DMS53 treated with DMSO at 0.1 percent for 48 hours (cell line): ENCODE data around the gene LAMP5.

ENCODE experiments used
- DNase-seq: peaks from one replicate; lab custom pipeline; 2025; ENCODE audit not compliant: unreplicated experiment; lab: John Stamatoyannopoulos, UW

Gene LAMP5

GRCh38 chr20:9499126-9499899, 15.1 kb upstream of the LAMP5 start:
- no peak for DNase-seq

GRCh38 chr20:9500121-9500520, 14.3 kb upstream of the LAMP5 start:
- DNase-seq, result no peak

GRCh38 chr20:9501473-9501872, 12.9 kb upstream of the LAMP5 start:
- DNase-seq, result no peak

- DNase-seq, result no peak
Observed at GRCh38 chr20:9503526-9504245, 10.7 kb upstream of the LAMP5 start.

DNA sequence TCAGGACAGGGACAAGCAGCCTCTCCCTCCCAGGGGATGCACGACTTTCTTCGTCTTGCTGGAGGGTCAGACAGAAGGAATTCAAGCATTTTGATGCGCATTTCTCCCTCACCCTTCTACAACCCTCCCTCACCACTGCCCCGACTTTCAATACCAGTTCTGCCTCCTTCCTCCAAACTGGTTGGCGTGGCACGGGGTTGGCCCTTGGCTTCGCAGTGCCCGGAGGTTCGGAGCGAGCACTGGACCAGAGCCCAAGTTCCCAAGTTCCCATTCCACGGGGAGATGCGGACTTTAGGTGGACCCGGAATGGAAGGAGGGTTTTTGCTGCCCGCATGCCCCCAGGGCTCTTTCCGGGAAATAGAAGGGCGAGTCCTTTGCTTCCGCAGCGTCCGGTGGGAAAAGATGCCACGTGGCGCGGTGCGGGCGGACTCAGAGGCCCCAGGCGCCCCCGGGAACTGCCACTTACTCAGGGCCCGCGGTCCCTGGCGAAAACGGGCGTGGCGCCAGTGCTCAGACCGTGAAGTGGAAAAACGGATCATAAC, 8.0 kb upstream of the LAMP5 start:
- DNase-seq, result no peak

DNA sequence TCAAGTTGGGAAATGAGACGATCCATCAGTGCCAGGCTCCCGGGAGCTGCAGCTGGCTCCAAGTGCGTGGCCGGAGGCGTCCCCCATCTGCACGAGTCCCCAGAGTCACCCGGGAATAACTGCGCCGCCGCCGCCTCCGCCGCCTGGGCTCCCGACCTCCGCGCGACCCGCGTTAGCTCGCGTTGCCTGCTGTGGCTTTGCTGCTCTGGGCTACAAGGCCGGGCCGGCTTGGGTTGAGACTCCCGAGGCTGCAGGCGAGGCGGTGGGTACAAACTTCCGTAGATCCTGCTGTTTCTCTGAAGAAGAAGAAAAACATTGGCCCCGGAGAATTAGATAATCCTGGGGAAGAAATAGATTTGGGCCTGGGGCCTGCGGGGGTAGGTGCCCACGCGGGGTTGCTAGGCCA, 7.4 kb upstream of the LAMP5 start:
- DNase-seq, result no peak

DNA sequence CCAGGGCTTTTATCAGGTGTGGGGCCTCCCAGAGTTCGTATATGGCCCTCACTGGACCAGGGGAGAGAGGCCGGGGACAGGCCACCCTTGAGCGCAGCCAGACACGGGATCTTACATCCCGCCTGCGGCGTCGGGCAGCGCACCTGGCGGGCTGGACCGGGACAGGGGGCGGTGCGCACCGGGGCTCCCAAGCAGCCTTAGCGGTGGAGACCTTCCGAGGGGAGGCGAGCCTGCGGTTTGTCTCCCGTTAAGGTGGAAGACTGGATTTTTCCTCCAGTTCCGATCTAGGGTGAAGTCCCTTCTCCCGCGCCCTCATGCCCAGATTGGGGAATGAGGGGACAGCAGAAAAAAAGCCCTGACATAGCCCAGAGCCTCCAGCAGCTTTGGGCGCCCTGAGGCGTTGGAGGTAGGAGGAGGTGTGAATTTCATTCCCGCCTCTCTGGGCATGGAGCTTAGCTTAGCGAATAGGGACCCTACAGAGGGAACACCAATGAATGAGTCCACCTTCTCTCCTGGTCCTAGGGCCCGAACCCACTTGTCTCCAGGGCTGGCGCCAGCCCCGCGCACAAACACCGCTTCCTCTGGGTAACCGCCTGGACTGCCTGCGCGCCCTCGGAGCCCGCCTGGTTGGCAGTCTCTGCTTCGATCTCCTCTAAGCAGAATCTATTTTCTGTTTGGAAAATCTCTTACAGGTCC, 6.7 kb upstream of the LAMP5 start:
- DNase-seq, result no peak

- DNase-seq, result no peak
Observed at GRCh38 chr20:9508240-9508661, 6.1 kb upstream of the LAMP5 start.

GRCh38 chr20:9508696-9509178, 5.7 kb upstream of the LAMP5 start:
- no peak for DNase-seq

GRCh38 chr20:9509246-9509645, 5.1 kb upstream of the LAMP5 start:
- no peak for DNase-seq

GRCh38 chr20:9510911-9511310, 3.5 kb upstream of the LAMP5 start:
- DNase-seq, result no peak

GRCh38 chr20:9514072-9514460, 324 bp upstream of the LAMP5 start:
- DNase-seq, result no peak

GRCh38 chr20:9515214-9515585, 810 bp downstream of the LAMP5 start:
- DNase-seq, result no peak

- no peak for DNase-seq
Observed at GRCh38 chr20:9515741-9516233, 1.4 kb downstream of the LAMP5 start.

DNA sequence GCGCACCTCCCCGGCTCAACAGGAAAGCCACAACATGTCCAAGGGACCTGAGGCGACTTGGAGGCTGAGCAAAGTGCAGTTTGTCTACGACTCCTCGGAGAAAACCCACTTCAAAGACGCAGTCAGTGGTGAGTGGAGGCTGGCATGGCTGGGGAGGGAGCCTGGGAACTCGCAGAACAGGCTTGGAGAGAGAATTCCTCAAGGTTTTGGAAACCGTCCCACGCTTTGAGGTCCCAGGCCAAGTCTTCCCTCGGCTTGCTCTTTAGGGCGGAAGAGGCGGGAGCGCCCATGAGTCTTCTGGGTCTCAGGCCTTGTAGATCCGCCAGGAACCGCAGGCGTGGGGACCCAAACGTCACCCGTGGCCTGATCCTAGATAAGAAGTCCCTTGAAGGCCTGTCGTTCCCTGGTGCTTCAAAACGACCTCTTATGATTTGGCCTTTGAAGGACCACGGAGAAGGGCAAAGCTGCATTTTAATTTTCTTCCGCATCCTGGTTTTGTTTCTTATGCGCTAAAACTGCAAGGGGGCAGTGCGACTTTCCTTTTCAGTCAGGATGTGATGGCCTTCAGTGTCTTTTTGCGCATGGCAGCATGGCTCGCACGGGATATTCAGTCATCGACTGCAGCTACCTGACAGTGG, 2.0 kb downstream of the LAMP5 start:
- no peak for DNase-seq

DNA sequence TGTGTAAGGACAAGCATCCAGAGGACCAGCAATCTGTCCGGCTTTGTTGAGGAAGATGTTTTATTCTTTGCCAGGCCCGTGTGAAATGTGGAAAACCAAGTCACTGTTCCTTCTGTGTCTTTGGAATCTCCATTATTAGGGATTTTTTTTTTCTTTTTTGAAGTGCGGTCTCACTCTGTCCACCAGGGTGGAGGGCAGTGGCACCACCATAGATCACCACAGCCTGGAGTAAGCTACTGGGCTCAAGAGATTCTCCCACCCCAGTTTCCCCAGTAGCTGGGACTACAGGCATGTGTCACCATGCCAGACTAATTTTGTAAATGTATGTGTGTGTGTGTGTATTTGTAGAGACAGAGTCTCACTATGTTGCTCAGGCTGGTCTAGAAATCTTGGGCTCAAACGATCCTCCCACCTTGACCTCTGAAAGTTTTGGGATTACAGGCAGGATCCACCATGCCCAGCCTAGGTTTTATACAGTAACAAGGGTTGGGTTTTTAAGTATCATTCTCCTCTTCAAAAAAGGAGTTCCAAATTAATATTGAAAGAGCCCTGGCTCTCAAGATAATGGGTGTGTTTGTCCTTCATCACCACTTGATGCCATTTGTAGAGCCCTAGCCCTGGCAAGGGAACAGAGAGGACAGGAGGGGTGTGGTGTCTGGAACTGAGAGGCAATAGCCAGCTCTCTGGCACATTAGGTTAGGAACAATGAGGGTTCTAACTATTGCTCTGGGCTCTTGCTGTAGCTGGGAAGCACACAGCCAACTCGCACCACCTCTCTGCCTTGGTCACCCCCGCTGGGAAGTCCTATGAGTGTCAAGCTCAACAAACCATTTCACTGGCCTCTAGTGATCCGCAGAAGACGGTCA, 3.1 kb downstream of the LAMP5 start:
- no peak for DNase-seq

DNA sequence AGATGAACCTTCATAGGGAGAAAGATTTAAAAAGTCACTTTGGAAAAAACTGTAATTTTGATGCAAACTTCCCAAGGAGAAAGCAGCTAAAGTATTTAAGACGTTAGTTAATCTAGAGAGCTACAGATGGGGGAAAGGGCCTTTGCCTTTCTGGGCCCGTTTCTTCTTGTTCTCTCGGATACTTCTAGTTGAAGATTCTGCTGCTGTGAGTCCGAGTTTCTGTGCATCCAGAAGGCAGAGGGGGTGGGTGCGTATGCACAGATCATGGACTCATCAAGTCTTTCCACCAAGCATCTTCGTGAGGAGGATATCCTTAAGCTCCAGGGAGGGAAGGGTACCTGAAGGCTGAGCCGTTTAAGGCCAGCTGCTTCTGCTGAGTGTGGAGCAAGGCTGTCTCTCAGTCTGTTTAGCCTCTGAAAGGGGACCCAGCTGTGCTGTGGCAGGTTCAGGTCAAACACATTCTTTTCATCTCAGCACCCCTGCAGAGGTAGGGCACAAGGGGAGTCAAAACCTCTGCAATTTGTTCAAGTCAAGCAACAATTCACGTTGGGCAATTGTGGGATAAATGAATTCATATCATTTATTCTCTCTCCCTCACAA, 4.3 kb downstream of the LAMP5 start:
- no peak for DNase-seq

DNA sequence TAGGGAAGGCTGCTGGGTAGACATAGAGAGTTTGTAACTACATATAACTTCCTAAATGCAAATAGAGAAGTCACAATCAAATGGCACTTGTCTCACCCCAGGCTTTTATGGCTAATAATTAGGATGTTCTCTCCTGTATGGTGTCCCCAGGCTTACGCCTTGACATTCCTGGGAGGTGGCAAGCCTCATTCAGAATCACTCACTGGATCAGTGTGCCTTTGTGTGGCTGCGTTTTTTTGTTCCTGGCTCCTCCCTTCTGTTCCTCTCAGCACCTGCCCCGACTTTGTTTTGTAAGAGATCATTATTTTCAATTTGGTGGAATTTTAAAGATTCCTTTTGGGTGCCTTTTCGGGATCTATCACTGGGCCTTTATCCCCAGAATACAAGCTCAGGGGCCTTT, 5.7 kb downstream of the LAMP5 start:
- no peak for DNase-seq

DNA sequence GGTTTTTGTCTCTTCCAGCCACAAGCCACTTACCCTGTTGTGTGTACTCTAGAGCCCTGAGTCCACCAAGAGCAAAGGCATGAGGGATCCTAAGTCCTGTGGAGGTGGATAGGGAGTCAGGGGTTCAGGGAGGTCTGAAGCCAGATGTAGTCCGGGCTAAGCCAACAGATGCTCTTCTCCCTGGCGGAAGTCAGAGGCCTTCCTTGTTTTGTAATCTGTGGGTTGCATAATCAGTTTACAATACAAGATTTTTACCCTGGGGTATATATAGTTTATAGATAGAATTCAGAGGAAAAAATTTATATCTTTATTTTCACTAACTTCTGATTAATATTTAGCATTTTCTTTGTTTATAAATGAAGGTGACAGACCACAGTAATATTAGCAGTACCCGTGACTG, 9.2 kb downstream of the LAMP5 start:
- no peak for DNase-seq

DNA sequence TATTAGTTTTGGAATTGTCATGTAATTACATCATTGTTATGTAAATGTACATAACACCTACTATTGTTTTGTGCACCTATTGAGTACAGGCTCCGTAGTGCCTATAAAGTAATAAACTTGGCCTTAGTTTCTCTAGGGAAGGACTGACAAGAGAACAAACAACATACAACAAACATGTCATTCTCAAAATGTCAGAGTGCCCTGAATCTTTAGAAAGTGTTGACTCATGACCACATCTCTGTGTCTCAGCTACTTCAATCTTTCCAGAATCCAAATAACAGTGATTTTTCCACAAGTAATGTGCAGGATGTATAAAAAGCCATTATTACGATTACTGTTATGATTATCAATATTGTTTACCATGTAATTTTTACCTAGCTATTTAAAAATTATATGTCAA, 17.2 kb downstream of the LAMP5 start:
- no peak for DNase-seq
